Activated CD4-positive, CD25-positive, alpha-beta regulatory T cell treated with anti-CD3 and anti-CD28 coated beads, Interleukin-2, amount 50 U/mL, for 72 hours (primary cell): ENCODE data around the gene WWTR1.

Experiments
- DNase-seq: peaks from one replicate; pipeline ENCODE4 v3.0.0; 2021

Gene WWTR1

GRCh38 chr3:149657926-149658743 lies at the start of gene WWTR1:
TSS of gene WWTR1 (minus strand) at chr3:149658025. CDS start at chr3:149657306, 719 bp downstream.
- peak; percentile 44 for DNase-seq

- DNase-seq = no peak
Observed at GRCh38 chr3:149706905-149707304, 49.1 kb upstream of the WWTR1 start.

- no peak for DNase-seq
Observed at GRCh38 chr3:149705416-149705815, 47.6 kb upstream of the WWTR1 start.

GRCh38 chr3:149703466-149703865 lies 45.6 kb upstream of the WWTR1 start:
- DNase-seq = no peak

GRCh38 chr3:149702691-149703441 lies 45.0 kb upstream of the WWTR1 start:
- DNase-seq = no peak

- no peak for DNase-seq
Observed at GRCh38 chr3:149701977-149702350, 44.1 kb upstream of the WWTR1 start.

GRCh38 chr3:149701206-149701976 lies 43.6 kb upstream of the WWTR1 start:
- peak; percentile 32 for DNase-seq

GRCh38 chr3:149688122-149688757 lies 30.4 kb upstream of the WWTR1 start:
- DNase-seq = no peak

- no peak for DNase-seq
Observed at GRCh38 chr3:149686996-149687395, 29.2 kb upstream of the WWTR1 start.

- DNase-seq = no peak
Observed at GRCh38 chr3:149678351-149678950, 20.6 kb upstream of the WWTR1 start.

- DNase-seq = no peak
Observed at GRCh38 chr3:149673393-149673792, 15.6 kb upstream of the WWTR1 start.

GRCh38 chr3:149670742-149671492 lies 13.1 kb upstream of the WWTR1 start:
- DNase-seq = no peak

GRCh38 chr3:149667576-149667975 lies 9.8 kb upstream of the WWTR1 start:
- DNase-seq = no peak

- DNase-seq = no peak
Observed at GRCh38 chr3:149663966-149664365, 6.1 kb upstream of the WWTR1 start.

- no peak for DNase-seq
Observed at GRCh38 chr3:149662240-149662887, 4.5 kb upstream of the WWTR1 start.

- no peak for DNase-seq
Observed at GRCh38 chr3:149660462-149660861, 2.6 kb upstream of the WWTR1 start.

GRCh38 chr3:149658744-149659497 lies 1.1 kb upstream of the WWTR1 start:
- no peak for DNase-seq

GRCh38 chr3:149657321-149657925 lies 402 bp downstream of the WWTR1 start:
- DNase-seq = peak; percentile 32

GRCh38 chr3:149655826-149656574 lies 1.8 kb downstream of the WWTR1 start:
- no peak for DNase-seq
